Skin of body (tissue), 2 donors: ENCODE data around the gene CRB2. TPM values are rescaled to one million over a fixed set of nuclear protein-coding genes. Genes with fewer than 3 reads are reported as not detected.

Experiments used
- DNase-seq: peaks from one replicate; lab custom pipeline; 2025; lab: John Stamatoyannopoulos, UW
- total RNA-seq: library from RNA; depleted of rRNA; stranded (reverse); fragments of >200 nt; gene quantifications from one replicate; pipeline ENCODE4 v1.2.3, GENCODE V29; 2014

Gene CRB2
- total RNA-seq: 0.10 TPM

- DNase-seq: no peak
These were observed at the start of gene CRB2 for GRCh38 chr9:123355761-123356431. Gene CRB2 (plus strand): TSS chr9:123356197. CDS start chr9:123356261, 64 bp downstream.

- no peak for DNase-seq
These were observed 46.4 kb upstream of the CRB2 start for GRCh38 chr9:123309611-123310010.

DNA sequence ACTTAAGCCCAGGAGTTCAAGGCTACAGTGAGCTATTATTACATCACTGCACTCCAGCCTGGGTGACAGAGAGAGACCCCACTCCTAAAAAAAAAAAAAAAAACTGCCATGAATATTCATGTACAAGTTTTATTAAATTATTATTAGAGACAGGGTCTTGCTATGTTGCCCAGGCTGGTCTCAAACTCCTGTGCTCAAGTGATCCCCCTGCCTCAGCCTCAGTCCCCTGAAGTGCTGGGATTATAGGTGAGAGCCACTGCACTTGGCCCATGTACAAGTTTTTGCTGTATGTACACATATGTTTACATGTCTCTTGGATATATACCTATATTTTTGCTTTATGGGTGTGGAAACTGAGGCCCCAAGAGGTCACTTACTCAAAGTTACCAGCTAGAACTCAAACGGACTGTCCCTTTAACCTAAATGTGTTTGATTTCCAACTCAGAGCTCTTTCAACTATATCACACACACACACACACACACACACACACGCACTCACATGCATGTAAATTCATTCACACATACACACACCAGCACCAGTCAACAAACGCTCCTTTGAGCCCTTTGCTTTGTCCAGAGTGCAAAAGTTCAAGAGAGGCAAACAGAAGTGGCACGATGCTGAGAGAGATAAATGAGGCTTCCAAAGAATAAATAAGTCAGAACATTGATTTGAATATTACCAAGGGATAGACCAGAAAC lies 45.3 kb upstream of the CRB2 start:
- DNase-seq: no peak

GRCh38 chr9:123311250-123311752 lies 44.7 kb upstream of the CRB2 start:
- DNase-seq: no peak

- no peak for DNase-seq
These were observed 43.6 kb upstream of the CRB2 start for GRCh38 chr9:123312306-123312877.

DNA sequence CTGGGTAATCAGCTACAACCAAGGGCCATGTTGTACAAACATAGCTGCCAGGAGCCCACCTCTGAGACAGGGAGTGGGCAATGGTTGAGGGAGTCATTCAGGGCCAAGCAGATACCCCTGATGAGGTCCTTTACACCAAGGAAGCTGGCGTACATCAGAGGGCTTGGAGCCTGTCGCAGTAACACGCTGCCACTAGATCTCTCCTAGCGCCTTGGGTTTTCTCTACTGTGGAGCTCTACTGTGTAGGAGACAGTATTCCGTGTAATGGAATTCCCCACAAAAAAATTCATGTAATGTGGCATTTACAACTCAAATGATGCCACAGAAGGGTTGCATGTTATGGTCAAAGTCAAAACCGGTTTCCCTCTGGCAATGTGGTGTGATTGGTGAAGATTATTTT lies 41.4 kb upstream of the CRB2 start:
- no peak for DNase-seq

DNA sequence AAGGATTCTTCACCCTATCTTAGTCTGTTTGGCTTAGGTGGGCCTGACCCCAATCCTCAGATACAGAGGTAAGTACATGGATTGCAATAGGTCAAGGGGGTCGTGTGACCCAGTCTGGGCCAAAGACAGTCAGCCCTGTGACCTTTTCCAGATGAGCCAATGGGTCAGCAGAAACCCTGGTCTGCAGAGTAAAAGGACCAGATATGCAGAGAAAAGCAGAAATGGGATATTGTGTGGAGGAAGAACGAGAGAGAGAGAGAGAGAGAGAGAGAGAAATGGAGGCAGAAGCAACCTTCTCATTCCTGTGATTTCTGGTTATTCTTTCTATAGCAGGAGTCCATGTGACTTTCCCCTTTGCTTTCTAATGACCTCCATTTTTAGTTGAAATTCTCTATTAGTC lies 40.4 kb upstream of the CRB2 start:
- no peak for DNase-seq

GRCh38 chr9:123316053-123316718 lies 39.8 kb upstream of the CRB2 start:
- no peak for DNase-seq

GRCh38 chr9:123318202-123318601 lies 37.8 kb upstream of the CRB2 start:
- no peak for DNase-seq

- no peak for DNase-seq
These were observed 37.0 kb upstream of the CRB2 start for GRCh38 chr9:123318961-123319421.

DNA sequence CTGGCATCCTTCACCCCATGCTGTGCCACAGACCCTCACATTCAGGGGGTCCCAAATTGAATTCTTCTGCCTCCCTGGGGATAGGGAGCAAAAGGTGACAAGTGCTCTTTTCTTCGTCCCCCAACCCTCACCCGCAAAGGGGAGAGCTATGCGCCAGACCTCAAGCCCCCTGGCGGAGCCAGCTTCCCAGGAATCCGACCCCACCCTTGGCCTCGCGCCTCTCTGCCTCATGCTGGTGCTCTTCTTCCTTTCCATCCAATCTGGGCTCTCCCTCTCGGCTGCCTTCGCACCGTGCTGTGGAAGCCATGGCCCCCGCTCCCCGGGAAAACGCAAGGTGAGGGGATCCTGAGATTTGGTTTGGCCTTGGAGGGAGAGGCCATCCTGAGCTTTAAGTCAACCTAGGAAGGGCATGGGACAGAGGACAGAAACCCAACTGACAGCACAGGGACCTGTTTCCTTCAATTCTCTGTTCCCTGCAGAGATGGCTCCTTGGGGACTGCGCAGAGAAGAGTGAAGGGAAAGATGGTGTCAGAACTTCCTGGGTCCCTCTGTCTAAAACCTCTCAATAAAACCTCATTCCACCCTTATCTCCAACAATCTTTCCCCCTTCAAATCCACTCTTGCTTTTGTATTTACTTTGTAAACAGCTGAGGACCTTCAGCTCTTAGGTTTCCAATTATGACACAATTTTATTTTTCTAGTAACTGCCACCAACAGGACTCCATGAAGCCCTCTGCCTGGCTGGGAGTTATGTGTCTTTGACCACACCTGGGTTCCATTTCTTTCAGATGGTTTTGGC lies 36.3 kb upstream of the CRB2 start:
- no peak for DNase-seq

GRCh38 chr9:123320814-123321213 lies 35.2 kb upstream of the CRB2 start:
- DNase-seq: no peak

DNA sequence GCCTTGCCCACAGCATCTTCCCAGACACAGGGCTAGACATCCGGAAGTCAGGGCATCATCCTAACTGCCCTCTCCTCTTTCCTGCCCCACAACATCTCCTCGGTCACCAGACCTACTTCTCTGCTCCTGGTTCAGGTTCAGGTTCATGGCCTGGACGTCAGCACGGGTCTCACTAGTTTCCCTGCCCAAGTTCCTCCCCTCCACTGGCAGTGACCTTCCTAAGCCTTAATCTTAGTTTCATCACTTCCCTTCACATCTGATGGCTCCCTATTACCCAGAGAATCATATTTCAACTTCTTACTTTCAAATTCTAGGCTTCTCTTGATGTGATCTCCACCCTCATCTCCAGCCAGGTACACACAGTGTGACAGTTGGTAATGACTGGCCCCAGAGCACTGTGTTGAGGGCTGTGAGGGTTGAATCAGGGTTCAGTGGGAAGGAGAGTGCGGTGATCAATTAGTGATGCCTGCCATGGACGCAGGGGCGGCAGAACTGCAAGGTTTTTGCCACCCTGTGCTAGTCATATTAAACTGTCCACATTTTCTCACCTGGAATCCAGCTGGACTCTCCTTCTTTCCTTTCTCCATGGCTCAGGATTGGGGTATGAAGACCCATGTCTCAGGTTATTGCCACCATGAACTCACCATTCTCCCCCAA lies 34.3 kb upstream of the CRB2 start:
- DNase-seq: no peak

DNA sequence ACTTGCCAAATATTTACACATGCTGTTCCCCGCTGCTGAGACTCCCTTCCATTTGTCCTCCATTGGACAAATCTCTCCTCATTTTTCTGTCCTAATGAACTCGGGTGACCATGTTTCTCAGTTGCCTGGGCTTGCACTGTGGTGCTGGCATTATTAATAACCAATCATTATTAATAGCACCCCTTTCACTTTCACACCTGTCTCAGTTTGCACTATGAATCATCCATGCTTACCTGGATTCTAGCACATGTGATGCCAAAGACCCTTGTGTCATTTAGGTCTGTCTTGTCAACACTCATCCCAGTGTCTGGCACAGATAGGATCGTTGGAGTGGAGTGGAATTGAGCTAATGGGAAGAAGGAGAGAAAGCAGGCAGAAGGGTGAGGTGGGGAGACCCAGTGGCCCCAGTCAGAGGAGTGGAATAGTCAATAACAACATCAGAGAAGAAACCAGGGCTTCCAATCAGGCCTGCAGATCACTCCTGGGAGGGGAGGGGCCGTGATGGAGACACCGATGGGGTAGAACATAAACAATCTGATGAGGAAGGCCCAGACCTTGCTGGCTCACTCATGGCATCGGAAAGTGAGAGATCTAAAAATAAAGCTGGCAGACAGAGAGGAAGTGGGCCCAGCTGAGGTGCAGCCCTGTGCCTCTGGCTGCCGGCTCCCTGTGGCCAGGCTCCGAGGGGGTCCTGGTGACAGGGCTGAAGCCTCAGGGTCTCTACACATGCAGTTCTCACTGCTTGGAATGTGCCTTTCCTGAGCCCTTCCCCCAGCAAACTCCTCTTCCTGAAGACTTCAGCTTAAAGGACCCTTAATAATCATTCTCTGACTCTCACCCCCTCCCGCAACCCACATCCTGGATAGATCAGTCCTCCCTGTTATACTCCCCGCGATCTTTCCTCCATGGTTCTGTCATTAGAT lies 33.5 kb upstream of the CRB2 start:
- DNase-seq: no peak

DNA sequence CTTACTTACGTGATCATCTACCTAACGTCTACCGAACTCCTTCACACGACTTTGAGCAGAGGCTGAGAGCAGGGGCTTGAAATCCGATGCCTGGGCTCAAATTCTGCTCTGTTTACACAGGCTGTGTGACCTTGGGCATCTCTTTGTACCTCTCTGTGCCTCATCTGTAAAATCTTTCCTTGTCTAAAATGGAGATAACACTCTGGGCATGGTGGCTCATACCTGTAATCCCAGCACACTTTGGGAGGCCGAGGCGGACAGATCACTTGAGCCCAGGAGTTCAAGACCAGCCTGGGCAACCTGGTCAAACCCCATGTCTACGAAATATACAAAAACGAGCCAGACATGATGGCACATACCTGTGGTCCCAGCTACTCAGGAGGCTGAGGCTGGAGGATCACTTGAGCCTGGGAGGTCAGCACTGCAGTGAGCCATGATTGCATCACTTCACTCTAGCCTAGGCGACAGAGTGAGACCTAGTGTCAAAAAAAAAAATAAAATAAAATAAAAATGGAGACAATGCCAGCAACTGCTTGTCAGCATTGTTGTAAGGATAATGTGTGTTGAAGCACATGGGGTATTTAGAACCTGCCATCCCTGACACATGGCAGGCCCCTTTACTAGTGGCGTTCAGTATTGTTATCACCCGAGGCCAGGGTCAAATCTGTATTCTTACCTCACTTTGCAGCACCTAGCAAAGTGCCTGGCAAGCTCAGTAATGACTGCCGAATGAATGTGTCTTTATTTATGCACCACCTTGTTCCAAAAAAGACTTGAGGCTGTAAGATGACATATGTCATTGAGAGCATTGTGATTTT lies 32.6 kb upstream of the CRB2 start:
- DNase-seq: no peak

DNA sequence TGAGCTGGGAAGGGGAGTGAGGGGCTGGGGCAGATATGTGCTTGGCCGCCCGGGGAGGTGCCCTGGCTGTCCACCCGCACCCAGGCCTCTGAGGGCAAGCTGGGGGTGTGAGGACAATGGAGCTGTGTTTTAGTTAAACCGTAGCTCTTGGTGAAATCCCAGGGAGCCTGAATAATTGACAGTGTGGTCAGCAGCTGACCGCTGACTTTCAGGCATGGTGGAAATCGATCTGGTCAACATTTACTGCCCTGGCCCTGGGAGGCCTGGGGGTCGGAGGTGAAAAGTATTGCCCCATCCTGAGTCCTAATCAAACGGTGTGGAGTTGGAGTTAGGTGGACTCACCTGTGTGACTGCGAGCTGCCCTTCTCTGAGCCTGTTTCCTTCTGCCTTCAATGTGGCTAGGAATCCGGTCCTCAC lies 31.2 kb upstream of the CRB2 start:
- no peak for DNase-seq

- DNase-seq: no peak
These were observed 29.8 kb upstream of the CRB2 start for GRCh38 chr9:123326187-123326586.

- no peak for DNase-seq
These were observed 29.3 kb upstream of the CRB2 start for GRCh38 chr9:123326662-123327093.

GRCh38 chr9:123327697-123328100 lies 28.3 kb upstream of the CRB2 start:
- no peak for DNase-seq
